Bronchial epithelial cell (primary cell): ENCODE results near the gene E2F7. TPM values are rescaled to one million over a fixed set of nuclear protein-coding genes. Genes with fewer than 3 reads are reported as not detected.

Experiments
- DNase-seq: peaks from one replicate; pipeline ENCODE4 v3.0.0-alpha.2; 2010; ENCODE audit warnings: low read depth
- FAIRE-seq: peaks from 2 replicates; lab custom pipeline; 2011; peaks lifted over from hg19 to GRCh38; lab: Jason Lieb, UNC
- H3K27me3 ChIP-seq: 2 replicates; pipeline ENCODE4 v1.5.1; 2011; ENCODE audit warnings: low read length; ENCODE audit not compliant: control insufficient read depth, insufficient read depth
- H3K36me3 ChIP-seq: 2 replicates; pipeline ENCODE4 v1.5.1; 2011; ENCODE audit warnings: low read length; ENCODE audit not compliant: control insufficient read depth, insufficient read depth
- H3K4me3 ChIP-seq: 2 replicates; pipeline ENCODE4 v1.5.1; 2011; ENCODE audit warnings: mild to moderate bottlenecking, low read depth, low read length, control low read depth
- CTCF ChIP-seq: IDR thresholded peaks from 2 replicates; pipeline ENCODE4 v1.5.1; 2011; ENCODE audit warnings: mild to moderate bottlenecking, moderate library complexity, low read length, control low read depth, inconsistent platforms; ENCODE audit not compliant: insufficient read depth, severe bottlenecking
- total RNA-seq: library from RNA; depleted of rRNA; stranded (reverse); fragments of >200 nt; gene quantifications from 2 replicates; pipeline ENCODE4 v1.2.1, GENCODE V29; 2014

The E2F7 gene
- total RNA-seq, 1 donor from 2014 or later = 3.4 TPM

GRCh38 chr12:77025782-77026314, 39.5 kb downstream of the E2F7 start:
- DNase-seq (no peak), FAIRE-seq (no peak)
- TF ChIP-seq CTCF = no peak
- Histone ChIP-seq H3K36me3 (peaks cover 8% of the 10 kb centered on the region), H3K4me3 (no peak overlapping the region), H3K27me3 (no peaks in the 10 kb centered on the region)

GRCh38 chr12:77023501-77023900, 41.9 kb downstream of the E2F7 start:
- H3K36me3 ChIP-seq = peaks cover 3% of the 10 kb centered on the region
- no peak overlapping the region for H3K4me3 ChIP-seq
- no peak for FAIRE-seq
- TF ChIP-seq CTCF = no peak
- no peaks in the 10 kb centered on the region for H3K27me3 ChIP-seq
- DNase-seq = no peak

GRCh38 chr12:77019920-77020319, 45.4 kb downstream of the E2F7 start:
- peaks cover 2% of the 10 kb centered on the region for H3K36me3 ChIP-seq
- peak; percentile 52 for FAIRE-seq
- H3K27me3 ChIP-seq = no peaks in the 10 kb centered on the region
- DNase-seq = peak; percentile 22
- no peak for TF ChIP-seq CTCF
- no peak overlapping the region for H3K4me3 ChIP-seq

GRCh38 chr12:77016606-77017005, 48.8 kb downstream of the E2F7 start:
- Histone ChIP-seq H3K36me3 (no peaks in the 10 kb centered on the region), H3K4me3 (no peak overlapping the region), H3K27me3 (no peaks in the 10 kb centered on the region)
- DNase-seq = no peak
- no peak for FAIRE-seq
- no peak for TF ChIP-seq CTCF

GRCh38 chr12:77013091-77013490, 52.3 kb downstream of the E2F7 start:
- Histone ChIP-seq H3K4me3 (no peak overlapping the region), H3K36me3 (no peaks in the 10 kb centered on the region), H3K27me3 (no peaks in the 10 kb centered on the region)
- no peak for TF ChIP-seq CTCF
- FAIRE-seq (no peak), DNase-seq (no peak)
